ENCODE measurements around the gene CDK19.

DNA sequence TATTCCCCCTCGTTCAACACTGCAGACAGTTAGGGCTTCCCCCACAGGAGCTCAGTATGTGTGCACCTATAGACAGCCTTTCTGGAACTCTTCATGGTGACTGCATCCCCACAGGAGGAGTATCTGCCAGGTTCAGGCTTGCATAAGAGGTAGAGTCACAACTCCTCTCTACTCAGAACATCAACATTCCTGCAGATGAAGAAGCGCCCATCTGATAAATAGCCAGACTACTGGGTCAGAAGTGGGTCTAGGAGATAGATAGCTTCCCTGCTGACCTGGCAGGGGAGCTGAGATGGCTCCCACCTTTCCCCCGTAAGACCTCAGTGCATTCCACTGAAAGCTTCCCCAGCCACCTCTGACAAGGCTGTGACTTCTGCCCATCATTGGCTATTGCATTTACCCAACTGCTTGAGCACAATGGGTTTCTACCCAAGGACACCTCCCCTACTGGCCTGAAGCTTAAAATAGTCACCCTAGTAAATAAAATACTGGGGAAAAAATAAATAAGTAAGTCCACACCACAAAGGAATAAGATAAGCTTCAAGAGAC lies 125.1 kb downstream of the CDK19 start:
- TF ChIP-seq ZFP3 (CRISPR knock-in tag; IDR thresholded peaks at IDR 0.05) (no peak), ZC3H10 (CRISPR knock-in tag; IDR thresholded peaks at IDR 0.05) (no peak), TSHZ2 (CRISPR knock-in tag; IDR thresholded peaks at IDR 0.05) (no peak), OSR1 (CRISPR knock-in tag; IDR thresholded peaks at IDR 0.05) (no peak), SNAI2 (CRISPR knock-in tag; IDR thresholded peaks at IDR 0.05) (no peak), ZFP30 (CRISPR knock-in tag; IDR thresholded peaks at IDR 0.05) (no peak), CSDC2 (CRISPR knock-in tag; IDR thresholded peaks at IDR 0.05) (no peak), BACH2 (CRISPR knock-in tag; IDR thresholded peaks at IDR 0.05; ENCODE audit: borderline replicate concordance) (no peak)
- TF ChIP-seq, protein P1, sequence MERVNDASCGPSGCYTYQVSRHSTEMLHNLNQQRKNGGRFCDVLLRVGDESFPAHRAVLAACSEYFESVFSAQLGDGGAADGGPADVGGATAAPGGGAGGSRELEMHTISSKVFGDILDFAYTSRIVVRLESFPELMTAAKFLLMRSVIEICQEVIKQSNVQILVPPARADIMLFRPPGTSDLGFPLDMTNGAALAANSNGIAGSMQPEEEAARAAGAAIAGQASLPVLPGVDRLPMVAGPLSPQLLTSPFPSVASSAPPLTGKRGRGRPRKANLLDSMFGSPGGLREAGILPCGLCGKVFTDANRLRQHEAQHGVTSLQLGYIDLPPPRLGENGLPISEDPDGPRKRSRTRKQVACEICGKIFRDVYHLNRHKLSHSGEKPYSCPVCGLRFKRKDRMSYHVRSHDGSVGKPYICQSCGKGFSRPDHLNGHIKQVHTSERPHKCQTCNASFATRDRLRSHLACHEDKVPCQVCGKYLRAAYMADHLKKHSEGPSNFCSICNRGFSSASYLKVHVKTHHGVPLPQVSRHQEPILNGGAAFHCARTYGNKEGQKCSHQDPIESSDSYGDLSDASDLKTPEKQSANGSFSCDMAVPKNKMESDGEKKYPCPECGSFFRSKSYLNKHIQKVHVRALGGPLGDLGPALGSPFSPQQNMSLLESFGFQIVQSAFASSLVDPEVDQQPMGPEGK (CRISPR knock-in tag; IDR thresholded peaks at IDR 0.05; ENCODE audit: borderline replicate concordance) = no peak
- TF ChIP-seq, protein P2, sequence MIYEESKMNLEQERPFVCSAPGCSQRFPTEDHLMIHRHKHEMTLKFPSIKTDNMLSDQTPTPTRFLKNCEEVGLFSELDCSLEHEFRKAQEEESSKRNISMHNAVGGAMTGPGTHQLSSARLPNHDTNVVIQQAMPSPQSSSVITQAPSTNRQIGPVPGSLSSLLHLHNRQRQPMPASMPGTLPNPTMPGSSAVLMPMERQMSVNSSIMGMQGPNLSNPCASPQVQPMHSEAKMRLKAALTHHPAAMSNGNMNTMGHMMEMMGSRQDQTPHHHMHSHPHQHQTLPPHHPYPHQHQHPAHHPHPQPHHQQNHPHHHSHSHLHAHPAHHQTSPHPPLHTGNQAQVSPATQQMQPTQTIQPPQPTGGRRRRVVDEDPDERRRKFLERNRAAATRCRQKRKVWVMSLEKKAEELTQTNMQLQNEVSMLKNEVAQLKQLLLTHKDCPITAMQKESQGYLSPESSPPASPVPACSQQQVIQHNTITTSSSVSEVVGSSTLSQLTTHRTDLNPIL (CRISPR knock-in tag; IDR thresholded peaks at IDR 0.05; ENCODE audit: low read depth) = no peak
